Measurements from ENCODE around the gene TYW1.
A peak's percentile ranks its signal among the peaks of the same experiment; 100 is the strongest.
"Not testable (repeated sequence)": the region's sequence is repeated elsewhere in the genome, so short reads cannot be mapped to it uniquely, and the experiment has no call there.

Gene TYW1

GRCh38 chr7:67209256-67209655, 212.6 kb downstream of the TYW1 start:
- TF ChIP-seq JUND (IDR thresholded peaks at IDR 0.05; ENCODE audit: low read depth), result no peak
- DNase-seq (ENCODE audit: low read depth in 1 of 2, low spot score in 1 of 2), result no peak
- in situ Hi-C loops (cut with HindIII; ENCODE audit: low pct_unique_long_range_greater_than_20kb, low sequenced_read_pairs), result no loop called here

GRCh38 chr7:67210567-67210966, 213.9 kb downstream of the TYW1 start:
- in situ Hi-C loops (cut with HindIII; ENCODE audit: low pct_unique_long_range_greater_than_20kb, low sequenced_read_pairs), result no loop called here
- no peak for DNase-seq (ENCODE audit: low read depth in 1 of 2, low spot score in 1 of 2)
- TF ChIP-seq JUND (IDR thresholded peaks at IDR 0.05; ENCODE audit: low read depth), result no peak

DNA sequence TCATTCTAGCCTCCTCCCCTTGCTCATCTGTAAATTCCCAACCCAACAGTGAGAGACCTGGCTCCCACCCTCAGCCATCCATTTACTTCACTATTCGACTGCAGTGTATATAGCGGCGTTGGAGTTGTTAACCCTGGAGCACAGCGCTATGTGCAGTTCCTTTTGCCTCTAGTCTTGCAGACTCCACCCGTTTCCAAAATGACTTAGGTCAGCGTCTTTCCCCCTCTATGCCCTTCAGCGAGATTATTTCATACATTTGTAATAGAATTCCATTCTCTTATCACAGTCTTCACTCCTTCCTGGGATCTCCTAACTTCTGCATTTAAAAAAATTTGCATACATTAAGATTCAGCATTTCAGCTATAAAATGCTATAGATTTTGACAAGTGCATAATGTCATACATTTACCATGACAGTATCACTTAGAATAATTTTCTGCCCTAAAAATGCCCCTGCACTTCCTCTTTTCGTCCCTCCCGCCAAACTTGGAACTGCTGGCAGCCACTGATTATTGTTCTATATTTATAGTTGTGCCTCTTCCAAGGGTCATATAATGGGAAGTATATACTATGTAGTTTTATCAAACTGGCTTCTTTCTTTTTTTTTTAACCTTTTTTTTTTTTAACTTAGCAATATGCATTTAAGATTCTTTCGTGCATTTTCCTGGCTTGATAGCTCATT, 215.2 kb downstream of the TYW1 start:
- in situ Hi-C loops (cut with HindIII; ENCODE audit: low pct_unique_long_range_greater_than_20kb, low sequenced_read_pairs); DNase-seq (ENCODE audit: low read depth in 1 of 2, low spot score in 1 of 2): not testable (repeated sequence)

GRCh38 chr7:67213038-67213437, 216.4 kb downstream of the TYW1 start:
- in situ Hi-C loops (cut with HindIII; ENCODE audit: low pct_unique_long_range_greater_than_20kb, low sequenced_read_pairs); DNase-seq (ENCODE audit: low read depth in 1 of 2, low spot score in 1 of 2): not testable (repeated sequence)

DNA sequence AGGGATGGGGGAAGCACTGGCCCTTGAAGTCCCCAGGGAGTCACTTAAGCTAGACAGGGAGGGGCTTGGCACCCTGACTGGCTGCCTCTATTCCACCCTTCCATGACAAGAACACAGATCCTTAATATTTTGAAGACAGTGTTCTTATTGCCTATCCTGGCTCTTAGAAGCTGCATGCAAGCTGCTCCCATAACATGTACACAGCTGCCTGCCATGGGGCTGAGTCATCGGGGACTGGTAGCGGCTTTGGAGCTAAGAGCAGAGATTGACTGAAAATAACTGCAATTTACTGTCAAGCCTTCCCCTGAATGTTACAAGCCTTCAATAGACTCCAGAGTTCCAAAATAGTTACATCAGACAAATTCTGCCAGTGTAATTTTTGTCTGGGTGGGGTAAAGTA, 226.9 kb downstream of the TYW1 start:
- in situ Hi-C loops (cut with HindIII; ENCODE audit: low pct_unique_long_range_greater_than_20kb, low sequenced_read_pairs); DNase-seq (ENCODE audit: low read depth in 1 of 2, low spot score in 1 of 2): not testable (repeated sequence)

DNA sequence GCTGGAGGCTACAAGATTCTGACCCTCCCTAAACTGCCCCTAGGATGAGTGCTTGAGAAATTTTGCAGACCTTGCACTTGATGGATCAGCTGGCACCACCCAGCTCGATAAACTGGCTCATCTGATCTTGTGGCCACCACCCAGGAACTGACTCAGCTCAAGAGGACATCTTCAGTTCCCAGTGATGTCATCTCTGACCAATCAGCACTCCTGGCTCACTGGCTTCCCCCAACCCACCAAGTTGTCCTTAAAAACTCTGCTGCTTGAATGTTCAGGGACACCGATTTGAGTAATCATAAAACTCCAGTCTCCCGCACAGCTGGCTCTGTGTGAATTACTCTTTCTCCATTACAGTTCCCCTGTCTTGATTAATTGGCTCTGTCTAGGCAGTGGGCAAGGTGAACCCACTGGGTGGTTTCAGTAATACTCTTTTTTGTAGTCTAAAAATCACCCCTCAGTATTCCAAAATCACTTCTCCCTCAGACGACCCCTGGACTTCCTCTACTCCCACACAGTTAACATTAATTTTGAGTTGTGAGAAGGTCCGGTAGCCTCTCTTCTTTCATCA, 229.8 kb downstream of the TYW1 start:
- in situ Hi-C loops (cut with HindIII; ENCODE audit: low pct_unique_long_range_greater_than_20kb, low sequenced_read_pairs); DNase-seq (ENCODE audit: low read depth in 1 of 2, low spot score in 1 of 2): not testable (repeated sequence)

DNA sequence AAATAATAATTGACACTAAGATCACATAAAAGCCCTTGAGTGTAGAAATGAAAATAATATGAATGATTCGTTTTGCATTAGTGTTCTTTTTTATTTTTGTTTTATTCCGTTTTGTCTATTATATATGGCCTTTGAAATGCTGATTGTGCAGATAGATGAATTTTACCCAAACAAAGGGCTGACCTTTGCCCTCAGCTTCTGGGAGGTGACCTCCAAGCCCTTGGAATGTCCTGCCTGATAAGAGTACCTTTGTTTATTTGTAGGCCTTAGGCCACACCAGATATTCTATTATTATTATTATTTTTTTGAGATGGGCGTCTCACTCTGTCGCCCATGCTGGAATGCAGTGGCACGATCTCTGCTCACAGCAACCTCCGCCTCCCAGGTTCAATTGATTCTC, 230.3 kb downstream of the TYW1 start:
- DNase-seq (ENCODE audit: low read depth in 1 of 2, low spot score in 1 of 2); in situ Hi-C loops (cut with HindIII; ENCODE audit: low pct_unique_long_range_greater_than_20kb, low sequenced_read_pairs): not testable (repeated sequence)

DNA sequence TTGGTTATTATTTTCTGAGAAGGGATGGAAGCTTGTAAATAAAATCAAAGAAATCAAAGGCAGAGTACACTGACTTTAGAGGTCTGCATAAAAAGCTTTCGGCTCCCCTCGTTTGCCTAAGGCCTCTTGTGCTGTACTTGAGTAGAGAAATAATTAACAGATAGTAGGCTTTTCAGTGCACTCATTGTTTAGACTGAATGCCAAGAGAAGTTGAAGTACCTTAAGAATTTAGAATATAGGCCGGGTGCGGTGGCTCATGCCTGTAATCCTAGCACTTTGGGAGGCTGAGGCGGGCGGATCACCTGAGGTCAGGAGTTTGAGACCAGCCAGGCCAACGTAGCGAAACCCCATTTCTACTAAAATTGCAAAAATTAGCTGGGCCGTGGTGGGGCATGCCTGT, 232.4 kb downstream of the TYW1 start:
- in situ Hi-C loops (cut with HindIII; ENCODE audit: low pct_unique_long_range_greater_than_20kb, low sequenced_read_pairs); DNase-seq (ENCODE audit: low read depth in 1 of 2, low spot score in 1 of 2): not testable (repeated sequence)

GRCh38 chr7:67230029-67230428, 233.4 kb downstream of the TYW1 start:
- in situ Hi-C loops (cut with HindIII; ENCODE audit: low pct_unique_long_range_greater_than_20kb, low sequenced_read_pairs), result not testable (repeated sequence)

DNA sequence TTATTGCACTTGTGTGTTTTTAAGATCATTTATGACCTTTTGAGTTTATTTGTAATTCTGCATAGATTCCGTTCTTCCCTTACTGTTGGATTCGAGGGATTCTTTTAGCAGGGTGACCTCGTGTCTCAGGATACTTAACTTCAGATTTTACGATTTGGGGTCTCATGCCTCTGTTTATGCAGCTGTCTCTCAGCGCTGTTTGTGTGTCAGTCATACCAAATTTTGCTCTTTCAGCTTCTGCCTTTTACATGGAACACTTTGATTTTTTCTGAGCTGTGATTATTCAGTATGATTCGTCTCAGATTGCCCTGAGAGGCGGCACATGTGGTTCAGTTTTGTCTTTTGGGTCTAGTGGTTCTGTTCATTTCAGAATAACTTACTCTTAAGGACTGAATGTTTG, 236.9 kb downstream of the TYW1 start:
- in situ Hi-C loops (cut with HindIII; ENCODE audit: low pct_unique_long_range_greater_than_20kb, low sequenced_read_pairs); DNase-seq (ENCODE audit: low read depth in 1 of 2, low spot score in 1 of 2): not testable (repeated sequence)

More at GRCh38 chr7:67230029-67230428, 233.4 kb downstream of the TYW1 start:
- not testable (repeated sequence) for DNase-seq (ENCODE audit: low read depth in 1 of 2, low spot score in 1 of 2)

GRCh38 chr7:67236216-67236615, 239.6 kb downstream of the TYW1 start:
- in situ Hi-C loops (cut with HindIII; ENCODE audit: low pct_unique_long_range_greater_than_20kb, low sequenced_read_pairs); DNase-seq (ENCODE audit: low read depth in 1 of 2, low spot score in 1 of 2): not testable (repeated sequence)

DNA sequence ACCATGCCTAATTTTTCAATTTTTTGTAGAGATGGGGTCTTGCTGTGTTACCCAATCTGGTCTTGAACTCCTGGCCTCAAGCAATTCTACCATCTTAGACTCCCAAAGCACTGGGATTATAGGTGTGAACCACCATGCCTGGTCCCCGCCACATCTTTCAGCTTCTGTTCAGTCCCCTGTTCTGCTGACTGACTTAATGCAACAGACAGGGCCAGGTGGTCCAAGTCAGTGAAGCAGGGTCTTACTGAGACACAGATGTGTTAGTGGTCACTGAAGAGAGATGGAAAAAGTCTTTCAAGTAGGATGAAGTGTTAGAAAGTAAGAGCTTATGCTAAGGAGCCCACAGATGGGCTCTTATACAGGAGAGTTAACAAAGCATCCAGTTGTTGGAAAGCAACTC, 246.2 kb downstream of the TYW1 start:
- in situ Hi-C loops (cut with HindIII; ENCODE audit: low pct_unique_long_range_greater_than_20kb, low sequenced_read_pairs); DNase-seq (ENCODE audit: low read depth in 1 of 2, low spot score in 1 of 2): not testable (repeated sequence)

DNA sequence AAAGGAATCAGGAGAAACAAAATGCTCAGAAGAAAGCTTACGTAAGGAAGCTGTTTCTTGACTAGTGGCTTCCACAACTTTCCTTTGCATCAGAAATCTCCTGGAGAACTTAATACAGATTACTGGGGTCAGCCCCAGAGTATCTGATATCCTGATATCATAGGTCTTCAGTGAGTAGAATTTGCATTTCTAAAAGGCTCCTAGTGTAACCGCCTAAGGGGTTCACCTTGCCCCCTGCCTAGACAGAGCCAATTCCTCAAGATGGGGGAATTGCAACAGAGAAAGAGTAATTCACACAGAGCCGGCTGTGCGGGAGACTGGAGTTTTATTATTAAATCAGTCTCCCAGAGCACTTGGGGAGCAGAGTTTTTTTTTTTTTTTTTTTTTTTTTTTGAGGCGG, 251.7 kb downstream of the TYW1 start:
- in situ Hi-C loops (cut with HindIII; ENCODE audit: low pct_unique_long_range_greater_than_20kb, low sequenced_read_pairs), result not testable (repeated sequence)

DNA sequence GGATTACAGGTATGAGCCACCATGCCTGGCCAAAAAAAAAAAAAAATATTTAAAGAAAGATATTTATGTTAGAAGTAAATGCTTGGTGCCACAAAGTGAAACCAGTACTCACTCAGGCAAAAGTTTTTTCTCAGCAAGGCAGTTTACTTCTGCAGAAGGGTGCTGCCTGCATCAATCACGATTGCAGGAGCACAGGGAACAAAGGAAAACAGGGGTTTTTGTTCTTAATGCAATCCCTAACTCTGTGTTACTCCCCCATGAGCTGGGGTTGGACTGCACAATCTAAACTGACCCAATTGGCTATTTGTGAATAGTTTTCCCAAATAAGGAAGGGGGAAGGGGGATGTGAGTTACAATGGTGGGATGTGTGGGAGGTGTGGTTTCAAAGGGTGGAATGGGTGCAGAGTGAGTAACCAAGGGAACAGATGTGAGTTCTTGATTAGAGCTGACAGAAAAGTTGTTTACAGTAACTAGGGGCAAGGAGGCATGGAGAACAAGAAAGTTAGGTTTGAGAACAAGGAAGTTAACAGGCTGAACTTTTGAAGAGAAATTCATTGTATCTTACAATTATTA, 255.4 kb downstream of the TYW1 start:
- in situ Hi-C loops (cut with HindIII; ENCODE audit: low pct_unique_long_range_greater_than_20kb, low sequenced_read_pairs), result no loop called here
- no peak for TF ChIP-seq JUND (IDR thresholded peaks at IDR 0.05; ENCODE audit: low read depth)
- no peak for DNase-seq (ENCODE audit: low read depth in 1 of 2, low spot score in 1 of 2)

More for the DNA sequence above, 251.7 kb downstream of the TYW1 start:
- DNase-seq (ENCODE audit: low read depth in 1 of 2, low spot score in 1 of 2), result not testable (repeated sequence)

DNA sequence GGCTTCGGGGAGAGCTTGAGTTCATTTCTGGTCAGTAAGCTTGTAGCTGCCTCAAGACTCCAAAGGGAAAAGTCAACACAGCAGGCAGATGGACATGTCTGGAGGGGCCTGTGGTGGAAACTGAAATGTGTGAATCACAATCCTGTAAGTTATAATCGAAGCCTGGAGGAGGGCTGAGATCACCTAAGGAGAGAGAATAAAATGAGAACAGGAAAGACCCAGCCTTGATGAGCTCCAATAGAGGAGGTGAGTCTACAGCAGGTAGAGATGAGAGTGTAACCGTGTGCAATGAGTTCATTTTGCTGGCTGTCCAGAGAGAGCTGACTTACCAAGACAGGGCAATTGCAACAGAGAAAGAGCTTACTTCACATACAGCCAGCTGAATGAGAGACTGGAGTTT, 258.4 kb downstream of the TYW1 start:
- DNase-seq (ENCODE audit: low read depth in 1 of 2, low spot score in 1 of 2); in situ Hi-C loops (cut with HindIII; ENCODE audit: low pct_unique_long_range_greater_than_20kb, low sequenced_read_pairs): not testable (repeated sequence)

- in situ Hi-C loops (cut with HindIII; ENCODE audit: low pct_unique_long_range_greater_than_20kb, low sequenced_read_pairs); DNase-seq (ENCODE audit: low read depth in 1 of 2, low spot score in 1 of 2): not testable (repeated sequence)
These were observed 261.1 kb downstream of the TYW1 start for GRCh38 chr7:67257779-67258178.

- in situ Hi-C loops (cut with HindIII; ENCODE audit: low pct_unique_long_range_greater_than_20kb, low sequenced_read_pairs); DNase-seq (ENCODE audit: low read depth in 1 of 2, low spot score in 1 of 2): not testable (repeated sequence)
These were observed 262.7 kb downstream of the TYW1 start for GRCh38 chr7:67259363-67259762.

DNA sequence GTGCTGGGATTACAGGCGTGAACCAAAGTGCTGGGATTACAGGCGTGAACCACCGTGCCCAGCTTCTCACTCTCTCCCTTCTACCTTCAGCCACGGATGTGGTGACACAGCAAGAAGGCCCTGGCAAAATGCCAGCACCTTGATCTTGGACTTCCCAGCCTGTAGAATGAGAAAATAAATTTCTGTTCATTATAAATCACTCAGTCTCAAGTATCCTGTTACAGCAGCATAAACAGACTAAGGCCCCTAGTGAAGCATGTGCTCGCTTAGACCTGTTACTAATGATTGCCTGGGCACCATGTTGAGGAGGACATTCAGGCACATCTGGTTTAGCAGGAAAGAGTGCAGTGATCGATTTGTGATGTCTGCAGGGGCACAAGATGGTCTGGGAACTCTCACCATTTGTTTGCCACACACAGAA, 263.5 kb downstream of the TYW1 start:
- DNase-seq (ENCODE audit: low read depth in 1 of 2, low spot score in 1 of 2), result peak in 1 of 2 experiments; percentile 12
- in situ Hi-C loops (cut with HindIII; ENCODE audit: low pct_unique_long_range_greater_than_20kb, low sequenced_read_pairs), result not testable (repeated sequence)
